Skeletal muscle satellite cell (primary cell): ENCODE data around the gene OGFOD1.

ENCODE experiments used
- H3K27me3 ChIP-seq: 2 replicates; pipeline ENCODE4 v1.7.0; 2013; ENCODE audit warnings: low read length; ENCODE audit not compliant: control insufficient read depth, insufficient read depth
- H3K36me3 ChIP-seq: 2 replicates; pipeline ENCODE4 v1.7.0; 2013; ENCODE audit warnings: mild to moderate bottlenecking, control low read depth, low read length; ENCODE audit not compliant: insufficient read depth
- H3K4me1 ChIP-seq: 2 replicates; pipeline ENCODE4 v1.7.0; 2013; ENCODE audit warnings: low read length; ENCODE audit not compliant: control insufficient read depth, insufficient read depth
- H3K4me2 ChIP-seq: 2 replicates; pipeline ENCODE4 v1.7.0; 2013; ENCODE audit warnings: mild to moderate bottlenecking, low read length
- H3K4me3 ChIP-seq: 2 replicates; pipeline ENCODE4 v1.7.0; 2013; ENCODE audit warnings: low read length
- H3K9ac ChIP-seq: 2 replicates; pipeline ENCODE4 v1.7.0; 2013; ENCODE audit warnings: mild to moderate bottlenecking, low read depth, low read length, moderate library complexity
- H3K9me3 ChIP-seq: replicated peaks from 2 replicates; pipeline ENCODE4 v1.7.0; 2013; ENCODE audit warnings: mild to moderate bottlenecking, control low read depth, low read length

Gene OGFOD1

DNA sequence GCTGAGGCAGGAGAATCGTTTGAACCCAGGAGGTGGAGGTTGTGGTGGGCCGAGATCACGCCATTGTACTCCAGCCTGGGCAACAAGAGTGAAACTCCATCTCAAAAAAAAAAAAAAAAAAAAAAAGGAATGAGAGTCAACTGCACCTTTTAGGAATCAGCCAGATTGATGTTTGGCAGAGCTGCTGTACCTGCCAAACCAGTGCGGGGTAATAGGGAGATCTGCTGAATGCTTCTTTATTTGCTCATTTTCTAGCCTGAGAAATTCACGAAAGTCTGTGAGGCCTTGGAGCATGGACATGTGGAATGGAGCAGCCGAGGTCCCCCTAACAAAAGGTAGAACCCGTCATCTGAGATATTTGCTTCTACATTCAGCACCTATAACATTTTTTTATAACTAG, 18.4 kb downstream of the OGFOD1 start:
- no peaks in the 10 kb centered on the region for H3K4me1 ChIP-seq
- H3K4me3 ChIP-seq = no peak overlapping the region
- no peaks in the 10 kb centered on the region for H3K27me3 ChIP-seq
- no peaks in the 10 kb centered on the region for H3K9me3 ChIP-seq
- no peak overlapping the region for H3K4me2 ChIP-seq
- H3K9ac ChIP-seq = no peak overlapping the region
- peaks cover 77% of the 10 kb centered on the region for H3K36me3 ChIP-seq

DNA sequence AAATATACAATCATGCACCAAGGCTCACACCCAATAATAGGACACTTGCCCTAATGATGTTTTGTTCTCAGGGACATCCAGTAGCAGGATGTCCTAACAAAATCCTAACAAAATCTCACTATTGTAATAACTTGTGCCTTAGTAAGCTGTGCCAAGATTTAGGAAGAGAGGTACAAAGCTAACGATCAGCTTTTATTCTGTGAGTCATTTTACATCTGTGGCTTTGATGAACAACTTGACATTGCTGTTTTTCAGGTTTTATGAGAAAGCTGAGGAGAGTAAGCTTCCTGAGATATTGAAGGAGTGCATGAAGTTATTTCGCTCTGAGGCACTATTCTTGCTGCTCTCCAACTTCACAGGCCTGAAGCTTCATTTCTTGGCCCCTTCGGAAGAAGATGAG, 18.9 kb downstream of the OGFOD1 start:
- peaks cover 79% of the 10 kb centered on the region for H3K36me3 ChIP-seq
- no peaks in the 10 kb centered on the region for H3K27me3 ChIP-seq
- H3K9me3 ChIP-seq = no peaks in the 10 kb centered on the region
- H3K4me3 ChIP-seq = no peak overlapping the region
- H3K4me1 ChIP-seq = no peaks in the 10 kb centered on the region
- H3K4me2 ChIP-seq = no peak overlapping the region
- no peak overlapping the region for H3K9ac ChIP-seq

DNA sequence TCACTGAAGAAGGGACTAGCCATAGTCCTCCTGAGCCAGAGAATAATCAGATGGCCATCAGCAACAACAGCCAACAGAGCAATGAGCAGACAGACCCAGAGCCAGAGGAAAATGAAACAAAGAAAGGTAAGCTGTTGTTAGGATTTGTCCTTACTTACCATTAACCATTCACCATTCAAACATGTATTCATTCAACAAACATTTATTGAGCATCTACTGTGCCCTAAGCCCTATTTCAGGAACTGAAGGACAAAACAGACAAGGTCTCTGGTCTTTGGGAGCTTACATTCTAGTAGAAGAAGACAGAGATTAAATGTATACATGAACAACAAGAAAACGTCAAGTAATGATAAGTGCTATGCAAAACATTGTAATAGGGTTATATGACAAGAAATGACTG, 19.3 kb downstream of the OGFOD1 start:
- no peak overlapping the region for H3K9ac ChIP-seq
- peaks cover 79% of the 10 kb centered on the region for H3K36me3 ChIP-seq
- H3K9me3 ChIP-seq = no peaks in the 10 kb centered on the region
- no peaks in the 10 kb centered on the region for H3K4me1 ChIP-seq
- H3K27me3 ChIP-seq = no peaks in the 10 kb centered on the region
- H3K4me2 ChIP-seq = no peak overlapping the region
- H3K4me3 ChIP-seq = no peak overlapping the region

DNA sequence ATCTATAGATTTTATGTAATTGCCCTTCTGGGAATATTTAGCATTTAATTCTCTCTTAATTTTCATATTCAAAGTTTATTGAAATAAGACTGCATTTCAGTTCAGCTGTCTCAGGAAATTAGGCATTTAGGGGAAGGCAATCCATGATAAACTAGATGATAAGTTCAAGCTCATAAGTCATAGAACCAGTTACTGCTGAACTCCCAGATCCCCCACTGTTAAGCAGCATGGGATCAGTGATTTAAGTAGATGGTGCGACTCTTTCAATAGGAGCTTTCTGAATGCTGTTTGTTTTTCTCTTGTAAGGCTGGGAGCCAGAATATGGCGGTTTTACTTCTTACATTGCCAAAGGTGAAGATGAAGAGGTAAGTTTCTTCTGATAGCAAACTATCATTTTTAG, 23.8 kb downstream of the OGFOD1 start:
- H3K36me3 ChIP-seq = peaks cover 68% of the 10 kb centered on the region
- H3K9ac ChIP-seq = no peak overlapping the region
- H3K4me3 ChIP-seq = no peak overlapping the region
- no peaks in the 10 kb centered on the region for H3K27me3 ChIP-seq
- H3K9me3 ChIP-seq = no peaks in the 10 kb centered on the region
- H3K4me1 ChIP-seq = peaks cover 15% of the 10 kb centered on the region
- no peak overlapping the region for H3K4me2 ChIP-seq

DNA sequence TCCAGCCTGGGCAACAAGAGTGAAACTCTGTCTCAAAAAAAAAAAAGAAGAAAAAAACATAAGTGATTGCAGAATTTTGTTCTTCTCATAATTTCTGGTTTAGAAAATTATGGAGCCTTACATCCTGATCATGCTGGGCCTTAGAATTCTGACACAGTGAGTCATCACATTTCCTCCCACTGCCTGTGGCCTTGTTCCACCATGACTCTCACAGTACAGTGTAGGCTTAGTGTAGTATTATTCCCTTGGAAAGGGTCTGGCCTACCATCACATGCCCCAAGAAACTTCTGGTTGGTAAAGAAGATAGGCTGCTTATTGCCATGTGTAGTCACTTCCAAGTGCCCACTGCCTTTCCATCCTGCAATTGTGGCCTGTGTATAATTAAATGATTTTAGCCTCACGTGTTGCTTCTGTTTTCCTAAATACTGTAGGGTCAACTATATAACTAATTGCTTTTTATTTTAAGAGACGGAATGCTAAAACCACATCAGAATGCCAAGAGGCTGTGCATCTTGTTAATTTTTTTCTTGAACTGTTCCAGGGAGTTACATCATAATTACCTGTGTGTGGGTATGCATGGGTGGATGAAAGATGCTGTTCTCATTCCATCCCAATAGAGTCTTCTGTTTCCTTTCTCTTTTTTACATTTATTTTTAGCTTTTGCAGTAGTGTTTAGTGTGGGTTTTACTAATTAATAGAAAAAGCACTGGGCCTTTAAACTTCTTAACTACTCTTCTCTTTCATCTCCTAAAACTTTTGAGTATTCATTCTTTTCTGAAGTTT, 25.9 kb downstream of the OGFOD1 start:
- Histone ChIP-seq H3K27me3 (no peaks in the 10 kb centered on the region), H3K9me3 (no peaks in the 10 kb centered on the region), H3K36me3 (peaks cover 60% of the 10 kb centered on the region), H3K4me2 (peak overlapping the region; percentile 6), H3K4me3 (no peak overlapping the region), H3K4me1 (peaks cover 23% of the 10 kb centered on the region), H3K9ac (no peak overlapping the region)

DNA sequence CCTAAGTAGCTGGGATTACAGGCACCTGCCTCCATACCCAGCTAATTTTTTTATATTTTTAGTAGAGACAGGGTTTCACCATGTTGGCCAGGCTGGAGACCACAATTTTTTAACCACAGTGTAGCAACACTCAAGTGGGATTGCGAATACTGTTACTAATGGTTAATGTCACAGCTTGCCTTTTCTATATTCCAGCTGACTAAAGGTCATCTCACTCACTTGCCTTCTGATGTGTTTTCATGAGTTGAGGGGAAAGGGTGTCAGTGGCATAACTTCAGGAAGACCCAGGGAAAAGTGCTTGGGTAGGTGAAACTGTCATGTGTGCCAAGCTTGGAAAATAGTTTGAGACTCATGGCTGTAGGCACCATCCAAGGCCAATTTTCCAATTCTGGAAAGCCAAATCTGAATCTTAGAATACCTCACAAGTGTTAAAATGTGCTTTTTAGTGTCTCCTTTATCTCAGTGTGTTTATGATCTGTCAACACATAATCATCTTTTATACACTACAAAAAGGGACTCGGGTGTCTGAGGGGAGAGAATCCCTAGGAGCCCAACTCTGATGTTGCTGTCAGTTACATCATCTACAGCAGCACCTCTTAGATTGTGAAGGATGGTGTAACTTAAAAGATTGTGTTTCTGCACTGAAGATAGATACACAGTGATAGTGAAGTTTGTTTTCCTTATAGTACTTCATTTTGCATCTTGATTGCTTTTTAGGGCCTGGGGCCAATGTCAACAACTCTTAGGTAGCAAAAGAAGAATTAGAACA, 27.1 kb downstream of the OGFOD1 start:
- Histone ChIP-seq H3K4me1 (peaks cover 25% of the 10 kb centered on the region), H3K27me3 (no peaks in the 10 kb centered on the region), H3K36me3 (peaks cover 64% of the 10 kb centered on the region), H3K4me2 (no peak overlapping the region), H3K9ac (no peak overlapping the region), H3K9me3 (no peaks in the 10 kb centered on the region), H3K4me3 (no peak overlapping the region)

DNA sequence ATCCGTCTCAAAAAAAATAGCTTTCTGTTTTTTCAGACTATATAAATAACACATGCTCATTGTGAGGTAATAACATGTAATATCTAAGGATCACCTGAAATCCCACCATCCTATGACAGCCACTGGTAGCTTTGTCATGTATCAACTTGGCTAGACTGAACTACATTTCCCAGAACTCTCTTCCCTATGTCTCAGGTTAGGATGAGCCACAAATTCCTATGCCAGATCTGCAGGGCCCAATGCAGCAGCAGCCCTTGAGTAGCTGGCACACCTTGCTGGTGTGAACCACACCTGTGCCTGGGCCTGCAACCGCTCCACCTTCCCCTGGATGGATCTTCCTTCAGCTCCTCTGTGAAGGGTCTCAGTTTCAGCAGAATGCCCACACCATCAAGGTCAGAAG, 28.1 kb downstream of the OGFOD1 start:
- Histone ChIP-seq H3K9me3 (no peaks in the 10 kb centered on the region), H3K4me3 (no peak overlapping the region), H3K36me3 (peaks cover 66% of the 10 kb centered on the region), H3K4me2 (no peak overlapping the region), H3K4me1 (peaks cover 25% of the 10 kb centered on the region), H3K9ac (no peak overlapping the region), H3K27me3 (no peaks in the 10 kb centered on the region)

DNA sequence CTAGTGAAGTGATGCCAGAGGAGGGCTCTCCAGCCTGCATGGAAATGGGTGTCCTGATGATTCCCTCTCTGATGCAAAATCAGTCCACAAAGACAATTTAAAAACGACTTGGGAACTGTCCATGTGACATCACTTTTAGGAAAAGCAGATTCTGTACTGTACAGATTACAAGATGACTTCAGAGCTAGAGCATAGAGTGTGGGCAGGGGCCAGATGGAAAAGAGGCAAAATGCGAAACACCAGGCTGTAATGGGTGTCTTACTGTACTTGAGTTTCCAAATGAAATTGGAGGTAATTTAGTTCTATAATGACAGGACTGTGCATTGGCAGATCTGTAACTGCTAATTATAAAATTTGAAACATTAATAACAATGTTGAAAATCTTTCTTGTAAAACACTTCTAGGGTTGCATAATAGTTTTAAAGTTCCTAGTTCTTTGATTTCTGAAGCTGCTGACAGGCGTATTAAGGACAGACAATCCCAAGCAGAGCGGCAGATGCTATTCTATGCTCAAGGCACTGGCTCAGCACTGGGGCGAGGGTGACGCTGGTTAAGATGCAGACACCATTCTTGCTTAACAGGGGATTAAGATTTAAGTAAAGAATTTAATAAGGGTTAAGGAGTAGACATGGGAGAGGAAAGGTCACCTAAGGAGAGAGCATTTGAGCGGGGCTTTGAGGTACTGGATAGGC, 29.6 kb downstream of the OGFOD1 start:
- Histone ChIP-seq H3K36me3 (peaks cover 66% of the 10 kb centered on the region), H3K4me1 (peaks cover 25% of the 10 kb centered on the region), H3K27me3 (no peaks in the 10 kb centered on the region), H3K4me2 (no peak overlapping the region), H3K9ac (no peak overlapping the region), H3K9me3 (no peaks in the 10 kb centered on the region), H3K4me3 (no peak overlapping the region)

DNA sequence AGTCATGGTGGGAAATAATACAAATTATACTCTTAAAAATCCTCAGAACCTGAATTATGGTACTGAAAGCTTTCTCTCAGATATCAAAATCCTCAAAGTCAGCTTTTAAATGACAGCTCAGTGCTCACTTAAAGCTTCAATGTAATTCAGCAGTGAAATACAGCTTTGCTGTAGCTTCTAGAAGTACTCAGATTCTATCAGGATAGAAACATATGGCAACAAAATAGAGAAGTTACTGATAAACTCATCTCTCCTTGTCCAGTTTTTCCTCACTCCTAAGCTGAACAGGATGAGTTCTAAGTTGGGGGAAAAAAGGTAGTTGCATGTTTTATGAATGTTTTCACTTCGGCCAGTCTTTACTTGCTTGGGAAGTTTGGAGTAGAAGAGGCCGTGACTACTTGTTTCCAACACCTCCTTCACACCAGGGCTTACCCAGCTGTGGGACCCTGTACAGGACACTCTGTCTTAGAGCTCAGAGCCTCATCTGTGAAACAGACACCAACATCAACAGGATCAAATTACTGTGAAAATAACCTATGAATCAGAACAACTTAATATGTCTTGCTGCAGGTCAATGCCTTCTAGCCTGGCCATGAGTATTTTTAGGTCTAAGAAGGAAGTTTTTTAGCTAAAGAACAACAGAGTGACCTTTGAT, 30.2 kb downstream of the OGFOD1 start:
- Histone ChIP-seq H3K4me2 (no peak overlapping the region), H3K4me1 (peaks cover 20% of the 10 kb centered on the region), H3K36me3 (peaks cover 66% of the 10 kb centered on the region), H3K4me3 (no peak overlapping the region), H3K9me3 (no peaks in the 10 kb centered on the region), H3K27me3 (no peaks in the 10 kb centered on the region), H3K9ac (no peak overlapping the region)

DNA sequence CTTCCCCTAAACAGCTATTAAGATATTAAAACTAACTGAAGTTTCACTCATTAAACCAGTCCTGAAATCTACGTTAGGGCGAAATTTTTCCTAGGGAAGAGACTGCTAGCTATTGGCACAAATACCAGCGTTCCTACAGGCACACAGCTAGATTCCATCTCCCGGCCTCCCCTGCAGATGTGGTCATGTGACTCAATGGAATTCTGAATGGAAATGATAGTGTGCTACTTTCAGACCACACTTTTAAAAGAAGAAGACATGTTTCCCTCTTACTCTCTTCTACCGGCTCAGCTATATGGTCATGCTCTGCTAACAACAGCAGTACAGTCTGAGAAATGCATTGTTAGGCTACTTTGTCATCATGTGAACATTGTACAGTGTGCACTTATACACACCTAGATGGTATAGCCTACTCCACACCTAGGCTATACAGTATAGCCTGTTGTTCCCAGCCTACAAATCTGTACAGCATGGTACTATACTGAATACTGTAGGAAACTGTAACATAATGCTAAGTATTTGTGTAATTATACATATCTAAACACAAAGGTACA, 31.4 kb downstream of the OGFOD1 start:
- H3K9me3 ChIP-seq = no peaks in the 10 kb centered on the region
- H3K4me3 ChIP-seq = no peak overlapping the region
- peaks cover 64% of the 10 kb centered on the region for H3K36me3 ChIP-seq

DNA sequence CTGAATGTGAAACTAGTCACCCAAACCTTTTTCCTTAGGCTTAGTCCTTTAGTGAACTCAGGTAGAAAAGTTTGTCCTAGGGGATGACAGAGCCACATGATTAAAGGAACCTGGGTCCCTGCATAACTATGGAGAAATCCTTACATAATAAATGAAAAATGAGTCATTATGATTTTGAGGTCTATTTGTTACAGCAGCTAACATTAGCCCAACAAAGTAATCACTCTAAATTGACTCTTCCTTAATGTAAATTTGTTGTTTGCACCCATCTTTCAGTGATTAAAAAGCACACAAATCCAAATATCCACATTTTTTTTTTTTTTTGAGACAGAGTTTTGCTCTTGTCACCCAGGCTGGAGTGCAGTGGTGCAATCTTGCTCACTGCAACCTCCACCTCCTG, 32.0 kb downstream of the OGFOD1 start:
- Histone ChIP-seq H3K4me1 (peaks cover 10% of the 10 kb centered on the region), H3K4me3 (no peak overlapping the region), H3K36me3 (peaks cover 62% of the 10 kb centered on the region), H3K27me3 (no peaks in the 10 kb centered on the region), H3K9ac (no peak overlapping the region), H3K4me2 (no peak overlapping the region), H3K9me3 (no peaks in the 10 kb centered on the region)

More for the DNA sequence above, 31.4 kb downstream of the OGFOD1 start:
- Histone ChIP-seq H3K4me1 (peaks cover 11% of the 10 kb centered on the region), H3K27me3 (no peaks in the 10 kb centered on the region), H3K9ac (no peak overlapping the region), H3K4me2 (no peak overlapping the region)
